ENCODE results near the gene ODAD2.

GRCh38 chr10:27794157-27794556 lies 204.7 kb downstream of the ODAD2 start:
- TF ChIP-seq CTCF (IDR thresholded peaks at IDR 0.05), result peak in 3 of 5 experiments; percentile 8 to 20 (median 9)
- no peak for TF ChIP-seq POLR2AphosphoS5 (IDR thresholded peaks at IDR 0.05)
- TF ChIP-seq EP300 (IDR thresholded peaks at IDR 0.05; ENCODE audit: low read depth), result no peak

Measured in transverse colon (tissue), 4 donors.